ENCODE data around the gene TRAPPC5. TPM values are rescaled to one million over a fixed set of nuclear protein-coding genes. Genes with fewer than 3 reads are reported as not detected.

Gene TRAPPC5
- total RNA-seq, 3 donors from 2014 or later: 72.5 to 97.0 (median 91.1) TPM

GRCh38 chr19:7699417-7700401 is 19.1 kb downstream of the TRAPPC5 start:
- TF ChIP-seq CTCF (IDR thresholded peaks at IDR 0.05): no peak
- DNase-seq (no peak), ATAC-seq (no peak)
- Histone ChIP-seq H3K4me1 (ENCODE audit: low read depth) (no peaks in the 10 kb centered on the region), H3K36me3 (ENCODE audit: low read depth) (no peaks in the 10 kb centered on the region), H3K9me3 (no peaks in the 10 kb centered on the region), H3K4me3 (no peak overlapping the region)
- intact Hi-C loops (cut with DNase I, micrococcal nuclease): no loop called here

- Histone ChIP-seq H3K4me1 (ENCODE audit: low read depth) (no peaks in the 10 kb centered on the region), H3K36me3 (ENCODE audit: low read depth) (no peaks in the 10 kb centered on the region), H3K9me3 (no peaks in the 10 kb centered on the region), H3K4me3 (no peak overlapping the region)
- no peak for TF ChIP-seq CTCF (IDR thresholded peaks at IDR 0.05)
- intact Hi-C loops (cut with DNase I, micrococcal nuclease): no loop called here
- DNase-seq (no peak), ATAC-seq (no peak)
Measured at GRCh38 chr19:7701049-7701653, 20.5 kb downstream of the TRAPPC5 start.

GRCh38 chr19:7701654-7702457 is 21.2 kb downstream of the TRAPPC5 start, which contains the start of gene FCER2:
TSS of gene FCER2 (minus strand) at chr19:7702131. CDS start at chr19:7699760, 2,371 bp downstream.
- ATAC-seq: peak; percentile 45
- DNase-seq: peak in 1 of 3 donors; percentile 23
- no peak for TF ChIP-seq CTCF (IDR thresholded peaks at IDR 0.05)

GRCh38 chr19:7703332-7703731 is 22.7 kb downstream of the TRAPPC5 start:
- intact Hi-C loops (cut with DNase I, micrococcal nuclease): no loop called here
- no peak for DNase-seq
- Histone ChIP-seq H3K4me1 (ENCODE audit: low read depth) (no peaks in the 10 kb centered on the region), H3K9me3 (no peaks in the 10 kb centered on the region), H3K36me3 (ENCODE audit: low read depth) (no peaks in the 10 kb centered on the region), H3K4me3 (no peak overlapping the region)
- TF ChIP-seq CTCF (IDR thresholded peaks at IDR 0.05): no peak
- ATAC-seq: no peak

More at GRCh38 chr19:7701654-7702457, 21.2 kb downstream of the TRAPPC5 start, which contains the start of gene FCER2:
- Histone ChIP-seq H3K4me3 (no peak within 1 kb of the TSS), H3K4me1 (ENCODE audit: low read depth) (no peaks in the 10 kb centered on the region), H3K9me3 (no peaks in the 10 kb centered on the region), H3K36me3 (ENCODE audit: low read depth) (no peaks in the 10 kb centered on the region)
- intact Hi-C loops (cut with DNase I, micrococcal nuclease): no loop called here

GRCh38 chr19:7704280-7705060 is 23.8 kb downstream of the TRAPPC5 start:
- TF ChIP-seq CTCF (IDR thresholded peaks at IDR 0.05): no peak
- intact Hi-C loops (cut with DNase I, micrococcal nuclease): no loop called here
- DNase-seq (no peak), ATAC-seq (no peak)
- H3K36me3 ChIP-seq (ENCODE audit: low read depth): no peaks in the 10 kb centered on the region
- H3K4me1 ChIP-seq (ENCODE audit: low read depth): no peaks in the 10 kb centered on the region
- no peak overlapping the region for H3K4me3 ChIP-seq
- H3K9me3 ChIP-seq: no peaks in the 10 kb centered on the region

Data from mucosa of descending colon (tissue), 3 donors.